Stimulated activated CD8-positive, alpha-beta memory T cell treated with anti-CD3 and anti-CD28 coated beads, Interleukin-12 subunit alpha, Interleukin-12 subunit beta, amount 100 ng/mL, for 4 hours (primary cell): ENCODE results near the gene KCNH8.
"Not testable (repeated sequence)": the region's sequence is repeated elsewhere in the genome, so short reads cannot be mapped to it uniquely, and the experiment has no call there.

Source experiments
- DNase-seq: peaks from one replicate; pipeline ENCODE4 v3.0.0-alpha.2; 2020; ENCODE audit warnings: low read depth

The KCNH8 gene

DNA sequence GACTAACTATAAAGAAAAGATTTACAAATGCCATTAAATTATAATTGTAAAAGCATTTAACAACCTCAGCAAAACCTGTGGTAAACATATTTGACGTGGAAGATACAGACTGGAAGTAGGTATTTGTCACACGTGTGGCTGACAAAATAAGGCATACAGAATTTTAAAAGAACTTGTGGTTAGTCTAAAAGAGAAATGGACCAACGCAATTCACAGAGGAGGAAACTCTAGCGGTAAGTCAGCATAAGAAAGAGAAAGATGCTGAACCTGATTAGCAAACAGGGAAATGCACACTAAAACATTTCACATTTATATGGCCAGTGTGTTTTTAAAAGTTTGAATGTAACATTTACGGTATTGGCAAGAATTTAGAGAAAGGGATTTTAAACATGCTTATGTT, 35.3 kb downstream of the KCNH8 start:
- DNase-seq: no peak

DNA sequence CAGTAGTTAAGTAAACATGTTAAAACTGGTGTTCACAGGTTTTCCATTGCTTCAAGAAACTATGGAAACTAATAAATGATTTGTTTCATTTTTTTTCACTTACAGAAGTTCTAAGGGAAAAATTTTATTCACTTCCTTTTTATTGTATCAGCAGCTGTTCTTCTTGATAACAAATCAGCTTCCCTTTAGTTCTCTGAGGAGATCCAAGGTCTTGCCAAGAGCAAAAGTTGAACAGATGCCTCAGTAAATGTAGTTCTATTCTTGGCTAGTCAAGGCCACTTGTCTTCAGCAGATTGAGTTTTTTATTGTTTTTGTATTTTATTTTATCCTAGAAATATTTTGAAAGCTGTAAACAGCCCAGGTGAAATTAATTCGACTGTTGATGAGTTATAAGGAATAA, 41.8 kb downstream of the KCNH8 start:
- DNase-seq: no peak

DNA sequence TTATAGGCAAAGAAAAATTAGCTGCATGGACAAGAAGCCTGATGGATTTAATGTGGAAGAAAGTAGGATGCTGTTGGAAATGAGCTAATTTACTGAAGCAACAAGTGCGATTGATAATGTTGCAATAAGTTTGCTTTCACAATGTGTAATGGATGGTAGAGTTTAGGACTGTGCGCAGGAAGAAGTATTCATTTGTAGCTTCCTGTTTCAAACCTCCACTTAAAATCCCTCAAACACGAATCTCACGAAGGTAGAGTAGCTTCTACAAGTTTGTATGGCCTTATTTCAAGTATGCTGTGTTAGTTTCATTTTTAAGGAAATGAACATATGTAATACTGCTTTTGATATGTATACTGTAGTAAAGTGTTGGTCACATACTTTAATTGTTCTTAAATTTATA, 42.3 kb downstream of the KCNH8 start:
- DNase-seq: no peak

DNA sequence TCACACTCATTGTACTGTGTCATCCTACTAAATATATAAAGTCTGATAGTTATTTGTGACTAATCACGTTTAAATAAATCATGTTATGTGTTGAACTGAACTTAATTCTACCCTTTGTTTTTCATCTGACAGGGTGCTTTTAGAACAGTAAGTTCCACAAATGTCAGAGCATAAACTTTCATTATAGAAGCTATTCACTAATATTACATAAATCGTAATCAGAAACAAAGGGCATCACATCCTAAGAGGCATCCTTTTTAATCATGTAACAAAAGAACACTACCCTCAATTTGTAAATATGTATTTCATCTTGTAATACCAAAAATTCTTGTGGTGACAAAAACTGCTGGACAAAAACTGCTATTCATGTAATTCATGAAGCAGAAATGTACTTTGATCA, 50.8 kb downstream of the KCNH8 start:
- no peak for DNase-seq

DNA sequence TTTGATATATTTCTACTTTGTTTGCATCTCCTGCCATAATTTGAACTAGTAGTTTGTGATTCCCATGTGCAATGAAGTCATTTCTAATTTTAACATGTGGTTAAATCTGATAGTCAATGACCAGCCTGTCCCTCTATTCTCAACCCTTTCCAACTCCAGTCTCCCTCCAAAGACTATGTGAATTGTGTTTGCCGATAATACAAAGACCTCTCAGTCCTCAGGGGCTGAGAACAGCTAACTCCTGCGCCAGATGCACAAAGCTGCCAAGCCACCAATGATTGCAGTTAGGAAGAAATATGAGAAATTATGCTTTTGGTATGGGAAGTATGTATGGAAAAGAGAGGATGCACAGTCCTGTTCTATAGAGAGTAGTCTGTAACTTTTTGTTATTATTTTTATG, 54.0 kb downstream of the KCNH8 start:
- DNase-seq: no peak

DNA sequence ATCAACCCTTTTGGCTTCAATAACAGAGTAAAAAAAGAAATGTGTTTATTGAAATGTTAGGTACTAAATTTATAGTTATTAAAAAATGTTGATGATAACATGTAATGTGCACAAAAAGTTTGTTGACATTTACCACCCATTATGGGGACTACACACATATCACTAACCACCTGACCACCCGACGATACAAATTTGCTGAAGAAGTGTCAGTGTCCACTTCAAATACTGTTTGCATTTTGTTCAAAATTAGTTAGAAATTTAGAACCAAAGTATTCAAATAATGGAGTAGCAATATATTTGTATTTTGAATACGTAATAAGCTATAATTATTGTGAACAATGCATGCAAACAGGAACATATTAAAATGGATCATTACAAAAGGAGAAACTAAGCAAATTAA, 54.4 kb downstream of the KCNH8 start:
- DNase-seq: no peak

DNA sequence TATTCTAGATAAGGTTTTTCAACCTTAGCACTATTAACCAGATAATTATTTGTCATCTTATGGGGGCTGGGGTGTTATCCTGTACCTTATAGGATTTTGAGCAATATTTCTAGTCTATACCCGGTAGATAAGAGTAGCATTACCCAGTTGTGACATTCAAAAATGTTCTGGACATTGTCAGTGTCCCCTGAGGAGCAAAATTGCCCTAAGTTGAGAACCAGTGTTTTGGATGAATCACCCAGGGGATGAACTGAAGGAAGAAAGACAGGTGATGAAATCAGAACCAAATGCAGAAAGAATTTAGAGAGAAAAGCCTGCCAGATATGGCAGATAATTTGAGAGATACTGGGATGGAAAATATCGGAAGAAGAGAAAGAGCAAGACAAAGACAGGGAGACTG, 58.2 kb downstream of the KCNH8 start:
- no peak for DNase-seq

DNA sequence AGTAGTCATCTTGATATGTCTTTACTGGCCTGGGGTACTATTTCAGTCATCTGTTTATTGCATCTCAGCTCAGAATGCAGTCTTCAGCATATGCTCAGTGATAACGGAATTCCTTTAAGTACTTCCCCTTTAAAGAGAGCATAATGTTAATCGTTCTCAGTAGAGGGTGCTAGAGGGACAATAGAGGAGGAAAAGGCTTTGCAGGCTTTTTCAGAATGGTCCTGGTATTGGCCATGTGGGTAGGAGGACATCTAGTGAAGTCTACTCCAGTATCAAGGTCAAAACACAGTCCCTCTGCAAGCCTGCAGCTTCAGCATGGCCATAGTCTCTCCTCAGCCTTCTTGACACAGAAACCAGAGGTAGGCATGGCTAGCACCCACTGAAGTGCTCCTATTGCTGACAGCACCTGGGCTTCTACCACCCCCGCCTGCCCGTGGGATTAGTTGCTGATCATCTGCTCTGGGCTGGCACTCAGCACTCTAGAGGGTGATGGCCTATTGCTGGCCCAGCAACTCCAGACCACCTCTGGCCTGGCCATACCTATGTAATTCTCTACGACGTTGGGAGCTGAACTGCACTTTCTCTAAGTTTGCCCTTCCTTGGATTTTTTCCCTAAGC, 65.4 kb downstream of the KCNH8 start:
- no peak for DNase-seq

DNA sequence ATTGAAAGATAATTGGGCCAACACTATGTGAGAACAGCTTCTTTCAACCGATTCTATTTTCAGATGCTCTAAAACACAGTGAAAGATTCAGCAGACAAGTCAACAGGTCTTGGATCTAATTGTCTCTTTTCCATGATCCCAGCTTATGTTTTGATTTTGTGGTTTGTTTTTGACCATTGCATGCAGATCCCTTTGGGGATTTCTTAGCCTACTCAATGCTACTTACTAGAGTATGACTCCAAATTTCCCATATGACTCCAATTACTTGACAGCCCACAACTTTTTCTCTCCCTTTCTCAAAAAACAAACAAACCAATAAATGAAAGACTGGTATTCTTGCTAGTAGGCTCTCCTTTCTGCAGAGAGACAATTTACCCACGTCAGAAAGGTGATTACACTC, 67.1 kb downstream of the KCNH8 start:
- no peak for DNase-seq

DNA sequence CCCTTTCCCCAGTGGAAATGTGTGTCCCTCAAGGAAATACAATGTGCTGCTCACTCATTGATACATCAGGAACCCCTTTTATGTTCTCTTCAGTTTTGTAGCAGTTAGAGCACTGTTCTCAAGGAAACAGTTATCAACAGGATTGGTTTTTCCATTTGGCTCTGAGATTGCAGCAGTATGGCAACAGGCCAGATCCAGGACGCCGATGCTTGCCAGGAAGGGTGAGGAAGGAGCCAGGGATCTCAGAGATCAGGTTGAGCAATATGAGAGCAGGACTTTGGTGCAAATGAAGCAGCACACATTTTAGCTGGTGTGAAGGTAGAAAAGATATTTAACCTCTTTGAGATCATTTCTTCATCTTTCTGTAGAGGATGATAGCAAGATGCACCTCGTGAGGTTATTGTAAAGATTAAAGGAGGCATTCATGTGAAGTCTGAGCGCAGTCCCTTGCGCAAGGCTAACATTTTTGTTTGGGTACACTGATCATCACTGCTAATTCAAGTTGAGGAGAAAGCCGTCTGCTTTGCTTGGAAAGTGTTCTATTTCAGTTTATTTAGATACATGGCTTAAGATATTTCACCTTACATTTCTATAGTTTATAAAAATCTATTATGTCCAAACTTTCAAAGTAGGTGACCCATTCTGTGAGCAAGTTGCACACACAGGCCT, 68.5 kb downstream of the KCNH8 start:
- DNase-seq: no peak

DNA sequence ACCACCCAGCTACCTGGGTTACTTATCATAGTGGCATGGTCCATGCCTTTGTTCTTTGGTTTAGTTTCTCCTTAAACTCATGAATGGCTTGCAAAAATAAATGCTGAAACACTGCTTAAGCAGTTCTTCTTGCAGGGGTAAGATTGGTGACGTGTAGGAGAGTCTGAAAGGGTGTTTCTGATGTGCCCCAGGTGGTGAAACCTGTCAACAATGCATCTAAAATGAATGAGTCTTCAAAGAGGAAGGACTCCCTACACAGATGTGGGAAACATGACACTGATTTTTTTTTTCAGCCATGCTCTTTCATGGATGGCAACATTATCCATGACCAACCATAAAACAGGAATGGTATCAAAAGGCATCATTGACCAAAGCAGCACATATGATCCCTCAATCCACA, 72.0 kb downstream of the KCNH8 start:
- DNase-seq: no peak

DNA sequence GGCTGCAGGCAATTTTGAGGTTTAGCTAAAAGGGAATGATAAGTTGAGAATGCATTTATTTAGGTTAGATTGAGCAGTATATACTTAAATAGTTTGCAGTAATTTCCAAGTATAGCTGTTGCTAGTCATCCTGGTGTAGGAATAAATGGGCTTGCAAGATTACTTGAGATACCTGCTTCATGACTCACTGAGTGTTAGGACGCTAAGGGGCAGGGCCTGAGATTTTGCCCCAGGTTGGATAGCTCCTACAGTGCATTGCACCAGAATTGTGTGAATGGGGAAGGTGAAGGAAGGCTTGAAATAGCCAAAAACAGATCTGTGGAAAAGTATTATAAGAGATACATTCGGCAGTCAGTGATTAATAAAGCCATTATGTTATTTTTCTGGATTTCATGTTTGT, 72.8 kb downstream of the KCNH8 start:
- DNase-seq: no peak

DNA sequence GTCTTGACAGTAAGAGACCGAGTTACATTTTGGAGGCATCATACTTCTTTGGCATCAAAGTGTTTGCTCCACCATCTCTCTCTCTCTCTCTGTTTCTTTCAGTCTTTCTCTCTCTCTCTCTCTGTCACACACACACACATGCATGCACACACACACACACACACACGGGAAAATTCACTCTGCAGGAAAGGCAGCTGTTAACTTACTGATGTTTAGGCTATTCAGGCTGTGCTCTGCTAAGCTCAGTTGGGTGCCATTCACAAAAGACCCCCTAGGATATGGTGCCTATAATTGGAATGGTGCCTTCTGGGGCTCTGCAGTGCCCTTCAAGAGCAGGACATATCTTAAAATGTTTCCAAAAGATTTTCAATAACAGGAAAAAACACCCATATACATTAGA, 78.2 kb downstream of the KCNH8 start:
- no peak for DNase-seq

DNA sequence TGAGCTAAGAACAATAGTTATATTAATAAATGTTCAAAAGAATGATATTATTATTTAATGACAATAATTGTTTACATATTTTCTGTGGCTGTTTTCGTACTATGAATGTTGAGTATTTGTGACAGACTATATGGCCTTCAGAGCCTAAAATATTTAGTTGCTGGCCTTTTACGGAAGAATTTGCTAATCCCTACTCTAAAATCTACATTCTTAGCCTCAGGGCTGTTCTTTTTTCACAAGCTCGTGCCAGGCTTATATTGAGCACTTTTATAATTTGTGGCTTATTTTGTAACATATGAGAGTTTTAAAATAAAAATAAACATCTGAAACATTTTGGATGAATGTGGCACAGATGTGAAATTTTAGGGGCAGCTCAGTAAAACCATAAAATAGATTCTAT, 79.9 kb downstream of the KCNH8 start:
- no peak for DNase-seq

DNA sequence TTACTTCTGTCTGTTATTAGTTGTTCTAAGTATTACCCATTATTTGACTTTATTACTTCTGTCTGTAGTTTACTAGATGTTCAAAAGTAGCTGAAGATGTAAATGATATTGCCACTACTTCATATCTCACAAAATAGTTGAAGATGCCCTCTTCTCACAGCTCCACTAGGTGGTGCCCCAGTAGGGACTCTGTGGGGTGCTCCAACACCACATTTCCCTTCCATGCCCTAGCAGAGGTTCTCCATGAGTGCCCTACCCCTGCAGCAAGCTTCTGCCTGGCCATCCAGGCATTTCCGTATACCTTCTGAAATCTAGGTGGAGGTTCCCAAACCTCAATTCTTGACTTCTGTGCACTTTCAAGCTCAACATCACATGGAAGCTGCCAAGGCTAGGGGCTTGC, 80.8 kb downstream of the KCNH8 start:
- no peak for DNase-seq

DNA sequence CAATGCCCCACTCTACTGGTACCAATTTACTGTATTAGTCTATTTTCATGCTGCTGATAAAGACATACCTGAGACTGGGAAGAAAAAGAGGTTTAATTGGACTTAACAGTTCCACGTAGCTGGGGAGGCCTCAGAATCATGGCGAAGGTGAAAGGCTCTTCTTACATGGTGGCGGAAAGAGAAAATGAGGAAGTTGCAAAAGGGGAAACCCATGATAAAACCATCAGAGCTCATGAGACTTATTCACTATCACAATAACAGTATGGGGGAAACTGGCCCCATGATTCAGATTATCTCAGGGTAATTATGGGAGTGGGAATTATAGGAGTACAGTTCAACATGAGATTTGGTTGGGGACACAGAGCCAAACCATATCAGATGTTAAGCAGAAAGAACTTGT, 81.6 kb downstream of the KCNH8 start:
- not testable (repeated sequence) for DNase-seq

DNA sequence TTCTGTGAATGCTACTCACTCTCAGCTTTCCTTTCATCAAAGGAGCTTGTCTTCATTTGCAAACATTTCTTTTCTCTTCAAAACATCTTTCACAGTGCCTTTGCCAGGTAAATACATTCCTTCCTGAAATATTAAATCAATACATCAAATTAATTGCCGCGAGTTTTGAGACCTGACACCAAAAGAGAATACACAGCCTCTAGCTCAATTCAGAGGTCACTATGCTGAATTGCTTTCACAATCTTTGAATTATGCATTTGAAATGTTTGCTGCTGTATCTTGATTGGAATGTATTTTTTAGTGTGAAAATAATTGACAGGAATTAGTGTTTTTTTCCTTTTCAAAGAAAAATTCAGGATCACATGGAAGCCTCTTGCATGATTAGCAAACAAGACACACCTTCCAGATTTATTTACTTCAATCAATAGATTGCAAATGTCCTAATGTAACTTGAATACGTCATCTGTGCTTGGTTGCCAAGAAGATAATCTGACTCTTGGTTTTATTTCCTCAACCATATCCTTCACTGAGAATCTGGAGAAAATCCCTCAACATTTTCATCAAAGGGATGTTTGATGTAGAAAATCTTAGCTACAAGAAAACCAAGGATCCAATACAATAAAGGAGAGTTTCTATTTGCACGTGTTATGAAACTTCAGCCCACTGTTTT, 83.6 kb downstream of the KCNH8 start:
- DNase-seq: no peak

DNA sequence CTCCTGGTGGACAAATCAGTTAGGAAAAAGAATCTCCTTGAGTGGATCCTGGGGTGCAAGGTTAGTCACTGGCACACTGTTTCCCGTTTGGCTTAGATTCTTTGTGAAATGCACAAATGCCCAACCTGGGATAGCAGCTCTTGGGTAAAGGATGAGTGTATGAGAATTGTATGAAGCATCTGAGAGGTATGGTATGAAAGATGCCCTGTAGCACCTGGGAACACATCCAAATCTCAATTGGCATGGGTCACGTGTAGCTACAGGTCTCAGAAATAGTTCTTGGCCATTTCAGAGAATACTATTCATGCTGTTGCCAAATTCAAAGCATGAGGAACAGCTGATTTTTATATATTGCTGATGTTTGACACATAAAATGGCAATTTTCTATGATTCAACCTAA, 84.3 kb downstream of the KCNH8 start:
- no peak for DNase-seq

DNA sequence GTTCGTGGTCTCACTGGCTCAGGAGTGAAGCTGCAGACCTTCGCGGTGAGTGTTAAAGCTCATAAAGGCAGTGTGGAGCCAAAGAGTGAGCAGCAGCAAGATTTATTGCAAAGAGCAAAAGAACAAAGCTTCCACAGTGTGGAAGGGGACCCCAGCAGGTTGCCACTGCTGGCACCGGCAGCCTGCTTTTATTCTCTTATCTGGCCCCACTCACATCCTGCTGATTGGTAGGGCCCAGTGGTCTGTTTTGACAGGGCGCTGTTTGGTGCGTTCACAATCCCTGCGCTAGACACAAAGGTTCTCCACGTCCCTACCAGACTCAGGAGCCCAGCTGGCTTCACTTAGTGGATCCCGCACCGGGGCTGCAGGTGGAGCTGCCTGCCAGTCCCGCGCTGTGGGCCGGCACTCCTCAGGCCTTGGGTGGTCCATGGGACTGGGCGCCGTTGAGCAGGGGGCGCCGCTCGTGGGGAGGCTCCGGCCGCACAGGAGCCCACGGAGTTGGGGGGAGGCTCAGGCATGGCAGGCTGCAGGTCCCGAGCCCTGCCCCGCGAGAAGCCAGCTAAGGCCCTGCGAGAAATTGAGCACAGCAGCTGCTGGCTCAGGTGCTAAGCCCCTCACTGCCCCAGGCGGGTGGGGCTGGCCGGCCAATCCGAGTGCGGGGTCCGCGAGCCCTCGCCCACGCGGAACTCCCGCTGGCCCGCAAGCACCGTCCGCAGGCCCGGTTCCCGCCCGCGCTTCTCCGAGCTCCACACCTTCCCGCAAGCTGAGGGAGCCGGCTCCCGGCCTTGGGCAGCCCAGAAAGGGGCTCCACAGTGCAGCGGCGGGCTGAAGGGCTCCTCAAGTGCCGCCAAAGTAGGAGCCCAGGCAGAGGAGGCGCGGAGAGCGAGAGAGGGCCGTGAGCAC, 85.8 kb downstream of the KCNH8 start:
- DNase-seq: not testable (repeated sequence)

DNA sequence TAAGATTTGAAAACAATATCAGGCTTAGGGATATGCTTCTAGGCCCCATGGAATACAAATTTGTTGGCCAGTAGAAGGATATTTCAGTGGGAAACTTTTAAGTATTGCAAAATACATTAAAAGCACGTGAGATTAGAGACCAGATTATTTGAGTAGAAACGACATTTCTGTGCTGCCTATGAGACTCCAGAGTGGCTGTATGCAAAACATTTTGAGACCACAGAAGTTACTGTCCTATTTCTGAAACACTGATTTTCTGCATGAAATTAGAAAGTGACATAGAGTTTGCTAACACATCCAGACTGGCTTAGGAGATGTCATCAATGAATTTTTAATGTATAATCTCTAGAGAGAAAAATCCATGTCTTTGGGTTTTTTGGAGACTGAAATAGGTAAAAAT, 99.8 kb downstream of the KCNH8 start:
- no peak for DNase-seq

DNA sequence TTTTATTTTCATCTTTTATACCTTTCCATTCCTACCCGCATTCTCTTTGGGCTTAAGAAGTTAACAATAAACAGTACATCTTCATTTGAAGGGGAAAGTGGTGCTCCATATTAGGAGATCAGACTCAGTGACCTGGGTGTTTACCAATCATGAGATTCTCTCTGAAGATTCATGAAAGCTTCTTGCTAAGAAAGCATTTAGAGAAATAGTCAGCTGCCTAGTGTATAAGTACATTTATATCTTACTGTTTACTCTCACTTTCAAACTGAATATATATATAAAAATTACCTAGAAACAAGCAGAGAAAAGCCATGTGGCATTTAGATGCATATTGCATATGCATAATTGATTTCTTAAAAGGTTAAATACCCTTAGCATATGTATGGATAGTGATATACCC, 100.5 kb downstream of the KCNH8 start:
- DNase-seq: no peak

DNA sequence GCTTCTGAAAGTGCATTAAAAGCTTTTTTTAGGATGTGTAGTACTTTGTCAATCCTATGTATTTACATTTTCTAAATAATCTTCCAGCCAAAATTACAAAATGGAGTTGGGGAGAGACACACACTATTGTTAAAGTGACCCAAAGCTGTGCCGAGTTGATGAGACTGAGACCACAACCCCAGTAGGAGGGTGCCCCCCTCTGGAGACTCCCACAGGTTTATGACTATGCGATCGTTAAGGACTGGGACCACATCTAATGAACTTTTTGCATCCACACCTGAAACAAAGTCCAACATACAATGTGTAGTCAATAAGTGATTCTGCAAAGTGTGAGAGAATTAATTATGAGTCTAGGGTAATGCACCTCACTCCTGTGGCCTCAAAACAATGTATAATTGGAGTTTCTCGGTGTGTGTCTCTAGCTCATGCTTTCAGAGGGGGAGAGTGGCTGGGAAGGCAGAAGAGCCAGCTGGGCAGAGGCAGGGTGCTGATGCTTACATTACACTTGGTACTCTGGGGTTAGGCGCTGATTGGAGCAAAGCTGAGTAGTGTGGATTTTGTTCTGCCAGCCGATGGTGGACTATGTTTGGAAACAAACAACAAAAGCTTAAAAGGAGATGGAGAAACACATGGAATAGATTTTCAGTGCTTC, 102.8 kb downstream of the KCNH8 start:
- no peak for DNase-seq
